T-helper 9 cell (primary cell): ENCODE results near the gene RUNX1.
"Not testable (repeated sequence)": the region's sequence is repeated elsewhere in the genome, so short reads cannot be mapped to it uniquely, and the experiment has no call there.

Experiments
- DNase-seq: peaks from one replicate; pipeline ENCODE4 v3.0.0-alpha.2; 2020

The RUNX1 gene

DNA sequence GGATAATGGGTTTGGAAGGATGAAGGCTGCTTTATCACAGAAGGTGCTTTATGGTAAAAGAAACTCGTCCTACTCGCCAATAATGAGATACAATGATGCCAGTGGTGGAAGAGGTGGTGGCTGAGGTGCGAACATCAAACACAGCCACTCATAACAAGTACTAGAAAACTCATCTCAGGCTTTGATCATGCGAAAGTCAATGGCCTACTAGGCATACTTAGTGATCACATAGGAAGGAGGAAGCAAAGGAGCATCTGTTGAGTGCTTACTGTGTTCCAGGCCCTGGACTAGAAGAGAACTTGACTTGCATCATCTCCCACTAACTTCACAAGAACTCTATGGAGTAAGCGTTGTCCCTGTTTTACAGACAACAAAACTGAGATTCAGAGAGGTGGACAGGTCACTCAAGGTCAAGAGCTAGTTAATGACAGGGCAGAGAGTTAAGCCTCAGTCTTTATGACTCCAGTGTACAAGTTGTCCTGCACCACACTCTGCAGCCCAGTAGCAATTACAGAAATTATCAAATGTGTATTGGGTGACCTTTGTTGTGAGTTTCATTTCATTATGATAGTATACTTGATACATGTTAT is 33.6 kb downstream of the RUNX1 start:
- no peak for DNase-seq

DNA sequence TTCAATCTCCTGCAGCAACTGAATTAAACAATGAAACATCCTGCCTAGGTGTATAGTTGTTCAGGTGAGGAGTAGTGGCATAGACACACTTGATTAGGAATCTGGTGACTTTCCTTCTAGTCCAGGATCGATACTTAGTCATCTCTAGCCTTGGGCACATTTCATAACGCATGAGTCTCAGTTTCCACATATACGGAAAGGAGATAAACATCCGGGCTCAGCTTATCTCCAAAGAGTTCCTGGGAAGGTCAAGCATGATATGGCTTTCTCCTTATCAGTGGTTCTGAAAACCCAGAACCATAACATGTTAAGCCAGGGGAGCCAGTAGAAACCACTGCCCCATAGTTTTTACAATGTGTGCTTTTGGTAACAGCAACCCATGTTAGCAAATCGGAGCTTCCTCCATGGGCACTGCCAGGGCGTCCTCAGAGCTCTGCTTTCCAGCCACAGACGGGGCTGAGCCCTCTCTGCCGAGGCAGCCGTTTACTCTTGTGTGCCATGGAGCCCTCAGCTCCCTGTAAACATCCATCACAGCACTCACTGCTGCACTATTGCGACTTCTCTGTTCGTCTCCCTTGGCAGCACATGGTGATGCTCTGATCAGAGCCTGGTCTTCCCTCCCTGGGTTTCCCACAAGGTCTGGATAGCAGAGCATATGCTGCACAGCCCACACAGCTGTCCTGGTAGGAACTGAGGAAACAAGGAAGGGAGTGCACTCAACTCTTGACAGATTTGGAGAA is 34.6 kb downstream of the RUNX1 start:
- DNase-seq, result no peak

DNA sequence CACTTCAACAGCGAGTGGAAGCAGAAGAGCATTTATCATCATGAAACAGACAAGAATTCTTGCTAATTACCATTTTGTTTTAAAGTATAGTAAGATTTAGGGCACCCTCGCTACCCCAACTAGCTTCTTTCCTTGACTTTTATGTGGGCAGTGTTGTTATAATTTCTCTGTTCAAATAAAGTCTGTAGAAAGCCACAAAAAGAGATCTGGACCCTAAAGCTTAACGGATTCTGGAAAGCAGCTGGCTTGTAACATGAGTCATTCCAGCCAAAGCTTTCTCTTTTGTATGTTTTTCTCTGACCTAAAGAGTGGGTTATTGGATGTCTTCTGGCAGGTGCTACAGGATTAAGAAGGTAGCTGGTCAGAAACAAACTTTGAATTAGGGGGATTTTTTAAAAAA is 37.4 kb downstream of the RUNX1 start:
- no peak for DNase-seq

DNA sequence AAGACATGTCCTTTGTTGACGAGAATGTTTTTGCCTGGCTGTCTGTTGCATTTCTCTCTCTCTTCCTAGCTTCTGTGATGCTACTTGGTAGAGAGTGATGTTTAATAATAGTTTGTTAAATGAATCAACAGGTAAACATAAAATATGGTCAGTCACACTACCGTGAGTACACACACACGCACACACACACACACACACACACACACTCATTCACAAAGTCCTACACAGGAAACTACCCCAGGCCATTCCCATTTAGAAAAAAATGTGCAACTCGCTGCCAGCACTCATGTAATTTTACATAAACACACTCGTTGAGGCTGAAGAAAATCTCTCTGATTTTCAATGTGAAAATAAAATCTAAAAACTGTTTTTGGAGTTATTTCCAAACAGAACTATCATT is 38.7 kb downstream of the RUNX1 start:
- no peak for DNase-seq

DNA sequence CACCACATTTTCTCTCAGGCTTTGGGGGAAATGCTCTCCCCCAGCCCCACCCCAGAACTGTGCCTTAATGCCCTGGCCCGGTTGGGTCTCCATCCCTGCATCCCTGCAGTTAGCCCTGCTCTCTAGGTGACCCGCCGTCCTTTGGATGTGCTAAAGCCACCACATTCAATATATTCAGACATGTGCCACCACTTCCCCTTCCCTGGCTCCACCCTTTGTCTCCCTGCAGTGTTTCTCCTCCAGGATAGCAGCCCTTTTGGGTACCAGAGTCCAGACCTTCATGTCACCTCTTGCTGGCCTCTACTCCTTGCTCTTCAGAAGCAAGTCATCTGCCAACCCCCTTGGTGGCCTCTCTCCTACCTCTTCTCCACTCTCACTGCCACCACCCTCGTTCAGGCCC is 41.8 kb downstream of the RUNX1 start:
- no peak for DNase-seq

DNA sequence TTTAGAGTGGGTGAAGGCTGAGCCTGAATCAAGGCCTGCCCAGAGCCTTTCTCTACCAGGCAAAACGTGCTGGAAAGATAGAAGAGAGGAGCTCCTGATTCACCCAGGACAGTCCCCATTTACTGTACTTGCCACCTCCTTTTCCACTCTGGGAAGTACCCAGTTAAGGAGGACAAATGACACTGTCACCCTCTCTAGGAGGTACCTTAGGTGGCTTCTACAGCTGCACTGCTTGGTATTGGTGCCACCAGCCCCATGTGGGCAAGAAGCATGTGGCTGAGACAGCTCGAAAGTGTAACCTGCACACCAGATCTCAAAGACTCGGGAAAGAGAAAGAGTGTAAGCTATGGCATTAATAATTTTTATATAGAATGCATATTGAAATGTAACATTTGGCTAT is 42.3 kb downstream of the RUNX1 start:
- DNase-seq, result no peak

DNA sequence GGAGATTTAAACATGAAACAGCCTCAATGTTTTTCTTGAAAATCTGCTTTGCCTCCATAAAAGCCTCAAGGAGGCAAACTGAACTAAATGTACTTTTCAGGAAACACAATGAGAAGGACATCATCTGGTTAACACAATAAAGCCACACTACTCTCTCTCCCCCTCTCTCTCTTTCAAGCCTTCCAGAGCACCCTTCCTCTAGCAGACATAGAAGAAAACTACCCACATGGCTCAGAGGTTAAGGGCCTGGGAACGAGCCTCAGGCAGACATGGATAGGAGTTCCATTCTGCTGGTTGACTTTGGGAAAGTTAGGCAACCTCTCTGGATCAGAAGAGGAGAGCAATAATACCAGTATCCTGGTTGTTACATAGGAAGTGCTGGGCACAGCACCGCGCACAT is 42.9 kb downstream of the RUNX1 start:
- no peak for DNase-seq

DNA sequence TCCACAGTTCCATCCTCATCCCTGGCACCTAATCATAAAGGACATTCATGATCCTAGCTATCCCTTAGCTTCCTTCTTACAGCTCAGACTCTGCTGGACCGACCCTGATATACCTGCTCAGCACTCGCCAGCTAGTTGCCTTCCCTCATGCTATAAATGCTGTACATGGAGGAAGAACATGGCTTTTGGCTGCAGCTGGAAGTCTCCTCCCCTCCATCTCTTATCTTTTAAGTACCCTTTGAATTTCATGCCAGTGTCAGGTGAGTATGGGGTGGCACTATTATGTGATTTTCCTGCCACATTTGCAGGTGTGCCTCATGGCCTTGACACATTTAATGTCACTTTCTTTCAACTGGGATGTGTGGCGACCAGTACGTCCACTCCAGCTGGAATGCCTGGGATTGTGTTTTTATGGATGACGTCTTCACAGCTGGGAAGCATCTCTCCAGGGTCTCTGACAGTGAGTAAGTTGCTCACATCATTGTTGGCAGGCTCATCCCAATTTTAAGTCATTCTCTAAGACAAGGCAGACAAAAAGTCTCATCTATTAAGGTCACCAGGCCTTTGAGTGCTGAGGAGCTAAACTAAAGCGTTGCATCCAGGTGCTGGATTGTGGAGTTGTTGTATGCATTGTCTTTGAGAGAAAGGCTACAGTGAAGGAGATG is 43.4 kb downstream of the RUNX1 start:
- no peak for DNase-seq

DNA sequence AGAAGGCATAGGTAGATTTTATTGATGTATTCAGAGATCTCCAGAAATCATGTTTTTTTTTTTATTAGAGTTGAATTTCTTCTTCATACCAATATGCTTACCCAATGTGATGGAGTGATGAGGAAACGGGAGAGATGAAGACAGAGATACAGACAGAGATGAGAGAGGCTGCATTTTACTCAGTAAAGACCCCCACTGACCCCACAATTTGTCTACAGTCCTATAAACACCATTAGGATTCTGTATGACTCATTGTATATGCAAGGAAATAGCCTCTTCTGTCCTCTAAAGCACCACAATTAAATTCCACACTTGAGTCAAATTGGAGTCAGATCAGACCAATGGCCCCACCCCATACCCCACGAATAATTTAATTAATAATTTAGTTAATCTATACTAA is 44.0 kb downstream of the RUNX1 start:
- DNase-seq, result no peak

DNA sequence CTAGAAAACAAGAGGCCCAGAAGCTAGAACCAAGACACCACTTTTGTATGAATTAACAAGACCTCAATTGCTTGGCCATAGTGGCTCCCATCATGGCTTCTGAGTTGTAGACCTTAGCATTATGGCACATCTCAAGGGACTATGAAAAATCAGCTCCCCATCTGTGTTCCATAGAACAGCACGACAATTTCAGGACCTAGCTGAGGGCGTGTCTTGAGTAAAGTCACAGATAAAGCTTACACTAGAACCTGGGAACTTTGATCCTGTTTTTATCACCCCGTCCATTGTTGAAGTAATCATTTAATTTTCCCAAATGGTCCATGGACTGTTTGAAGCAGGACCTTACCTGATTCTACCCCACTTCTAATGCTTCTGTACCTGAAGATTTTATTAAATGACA is 44.8 kb downstream of the RUNX1 start:
- no peak for DNase-seq

DNA sequence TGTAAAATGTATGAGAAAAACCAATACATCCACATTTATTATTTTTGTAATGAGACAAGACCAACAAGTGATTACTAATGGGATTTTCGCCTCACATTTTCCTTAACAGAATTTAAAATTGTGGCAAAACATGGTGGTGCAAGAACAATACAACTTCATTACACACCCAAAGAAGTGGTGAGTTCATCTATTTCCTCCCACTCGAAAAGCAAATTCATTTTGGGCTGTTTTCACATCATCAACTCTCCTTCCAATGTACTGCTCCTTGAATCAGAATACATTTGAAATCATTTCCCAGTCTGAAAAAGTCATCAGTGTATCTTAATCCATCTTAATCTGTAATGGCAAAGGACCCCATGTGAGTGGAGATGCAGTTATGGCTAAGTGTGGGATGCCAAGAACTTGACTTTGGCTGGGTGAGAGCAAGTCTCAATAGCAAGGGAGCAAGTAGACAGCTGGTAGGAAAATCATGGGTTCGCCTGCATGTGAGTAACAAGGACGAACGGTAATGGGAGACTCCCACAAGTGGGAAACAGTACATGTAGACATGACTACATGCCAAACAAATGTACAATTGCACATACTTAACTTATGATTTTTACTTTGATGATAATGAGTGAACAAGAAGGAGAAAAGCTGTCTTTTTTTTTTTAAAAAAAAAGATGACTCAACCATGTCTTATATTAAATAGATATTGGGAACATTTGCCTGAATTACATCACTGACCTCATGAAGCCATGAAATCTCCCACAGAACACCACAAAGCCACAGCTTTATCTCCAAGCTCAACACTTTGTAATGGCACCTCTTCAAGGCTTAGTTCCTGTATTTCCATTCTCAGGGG is 46.0 kb downstream of the RUNX1 start:
- DNase-seq, result no peak

DNA sequence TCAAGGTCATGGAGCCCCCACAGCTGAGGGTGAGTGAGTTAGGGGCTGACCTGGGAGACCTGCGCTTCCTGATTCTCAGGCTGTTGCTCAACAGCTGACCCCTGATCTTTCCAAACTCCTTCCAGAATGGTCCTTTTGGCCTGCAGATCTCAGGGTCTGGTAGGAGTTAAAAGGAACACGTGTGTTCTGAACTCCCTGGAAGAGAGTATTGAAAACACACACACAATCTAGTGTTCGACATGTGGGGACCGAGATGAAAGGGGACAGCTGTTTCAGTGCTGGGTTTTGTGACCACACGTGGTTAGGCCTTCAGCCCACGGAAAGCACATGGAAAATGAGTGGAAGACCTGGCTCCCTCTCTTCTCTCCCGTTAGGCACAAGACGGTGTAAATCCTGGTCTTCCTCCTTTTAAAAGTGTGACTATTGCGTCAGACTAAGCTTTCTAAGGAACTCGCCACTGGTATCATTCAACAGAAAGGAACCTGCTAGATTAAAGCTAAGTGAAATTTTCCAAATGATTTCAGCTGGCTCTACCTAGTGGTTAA is 49.6 kb downstream of the RUNX1 start:
- no peak for DNase-seq

DNA sequence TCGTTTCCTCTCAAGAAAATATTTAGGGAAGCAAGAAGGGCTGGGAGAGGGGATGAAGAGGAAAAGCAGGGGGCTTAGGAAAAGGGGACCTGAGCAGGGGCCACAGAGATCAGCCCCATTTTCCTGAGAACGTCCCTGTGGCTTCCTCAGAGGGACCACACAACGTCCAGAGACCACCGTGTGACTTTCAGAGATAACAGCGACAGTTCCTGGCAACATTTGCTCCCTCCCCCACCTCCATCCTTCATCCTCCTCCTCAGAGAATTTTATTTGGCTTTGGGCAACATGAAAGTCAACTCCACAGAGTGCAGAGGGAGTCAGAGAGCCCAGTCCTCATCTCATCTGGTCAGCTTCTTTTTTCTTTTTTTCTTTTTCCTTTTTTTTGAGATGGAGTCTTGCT is 50.9 kb downstream of the RUNX1 start:
- DNase-seq, result no peak

DNA sequence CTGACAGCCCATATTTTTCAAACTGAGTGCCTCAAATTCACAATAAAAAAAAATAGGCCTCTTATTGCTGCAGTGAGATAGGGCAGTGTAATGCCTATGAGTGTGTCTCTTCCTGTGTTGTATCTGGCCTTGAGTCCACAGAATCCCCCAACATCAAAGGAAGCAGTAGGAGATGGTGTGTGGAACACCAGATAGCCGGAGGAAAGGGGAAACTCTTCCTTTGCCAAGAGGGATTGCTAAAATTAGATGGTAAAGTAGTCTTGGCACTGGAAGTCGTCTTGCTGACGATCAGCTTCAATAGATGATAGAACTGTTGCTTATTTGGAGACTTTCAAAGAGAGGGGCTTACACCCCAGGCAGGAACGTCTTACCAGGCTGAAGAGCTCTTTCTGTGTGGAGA is 51.8 kb downstream of the RUNX1 start:
- no peak for DNase-seq

DNA sequence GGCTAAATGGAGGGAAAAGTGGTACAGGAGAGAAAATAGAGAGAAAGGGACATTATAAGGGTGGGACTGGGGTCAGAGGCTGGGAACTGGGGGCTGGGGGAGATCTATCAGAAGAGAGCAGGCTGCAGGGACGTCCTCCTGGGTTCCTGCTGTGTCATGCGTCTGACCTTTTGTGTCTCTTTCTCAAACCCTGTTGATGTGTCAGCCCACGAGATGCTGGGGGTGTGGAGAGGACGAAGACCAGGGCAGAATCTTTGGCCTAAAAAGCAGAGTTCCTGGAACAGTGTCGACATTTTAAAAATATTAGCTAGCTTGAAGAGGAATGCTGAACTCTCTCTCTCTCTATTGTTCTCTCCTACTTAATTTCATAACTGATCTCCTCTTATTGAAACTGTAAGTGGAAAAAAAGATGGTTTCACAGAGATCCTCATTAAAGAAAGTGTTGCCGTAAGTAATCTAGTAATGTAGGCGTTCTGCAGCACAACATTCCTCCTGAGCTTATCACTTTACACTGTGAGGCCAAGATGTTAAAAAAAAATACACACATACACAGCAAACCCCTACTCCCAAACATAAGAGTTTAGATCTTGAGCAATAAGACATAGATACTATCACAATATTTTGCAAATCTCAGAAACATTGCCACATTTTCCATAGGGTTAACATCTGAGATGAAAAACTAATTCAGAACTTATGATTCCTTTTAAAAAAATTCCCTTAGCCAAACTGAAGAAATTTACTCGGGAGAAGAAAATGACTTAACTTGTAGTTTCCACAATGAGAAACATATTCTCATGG is 52.6 kb downstream of the RUNX1 start:
- DNase-seq, result no peak

DNA sequence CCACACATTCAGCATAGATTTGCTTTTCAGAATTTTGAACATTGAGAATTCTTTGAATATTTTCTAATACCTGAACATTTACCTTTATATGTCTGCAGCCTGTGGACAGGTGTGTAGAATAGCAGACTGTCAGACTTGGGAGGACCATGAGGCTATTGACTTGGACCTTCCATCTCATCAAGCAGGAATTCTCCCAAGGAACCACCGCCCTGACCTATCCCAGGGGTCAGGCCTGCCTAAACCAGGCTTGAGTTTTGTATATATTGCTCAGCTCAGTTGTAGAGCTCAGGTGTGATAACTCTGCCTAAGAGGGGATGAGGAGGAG is 53.2 kb downstream of the RUNX1 start:
- DNase-seq, result no peak

DNA sequence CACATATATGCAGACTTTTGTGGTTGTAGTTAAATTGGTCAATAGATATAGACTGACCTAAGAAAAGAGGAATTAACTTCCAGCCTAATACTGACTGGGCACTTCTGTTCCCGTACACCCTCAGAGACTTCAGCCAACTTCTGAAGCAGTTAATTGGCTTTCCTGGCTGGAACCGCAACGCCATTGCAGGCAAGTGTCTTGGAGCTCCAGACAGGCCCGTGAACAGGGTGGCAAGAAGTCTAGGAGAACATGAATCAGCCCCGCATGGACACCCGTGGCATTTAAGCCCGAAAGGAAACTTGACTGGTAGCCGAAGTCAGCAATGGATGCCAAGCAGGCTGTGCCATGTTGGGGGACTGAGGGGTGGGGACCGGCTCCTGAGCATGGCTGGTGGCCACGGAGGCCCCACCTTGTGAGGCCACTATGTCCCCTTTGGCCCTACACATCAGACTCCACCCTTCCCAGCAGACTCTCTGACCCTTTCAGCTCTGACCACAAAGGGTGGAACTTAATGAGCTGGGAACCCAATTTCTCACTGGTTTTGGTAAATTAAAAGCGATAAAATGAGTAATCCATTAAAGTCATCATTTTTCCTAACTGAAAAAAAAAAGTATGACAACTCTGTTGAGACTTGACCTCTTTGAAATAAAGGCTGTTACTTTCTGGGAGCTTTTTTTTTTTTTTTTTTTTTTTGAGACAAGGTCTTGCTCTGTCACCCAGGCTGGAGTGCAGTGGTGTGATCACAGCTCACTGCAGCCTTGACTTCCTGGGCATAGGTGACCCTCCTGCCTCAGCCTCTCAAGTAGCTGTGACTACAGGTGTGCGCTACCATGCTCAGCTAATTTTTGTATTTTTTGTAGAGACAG is 54.1 kb downstream of the RUNX1 start:
- no peak for DNase-seq

DNA sequence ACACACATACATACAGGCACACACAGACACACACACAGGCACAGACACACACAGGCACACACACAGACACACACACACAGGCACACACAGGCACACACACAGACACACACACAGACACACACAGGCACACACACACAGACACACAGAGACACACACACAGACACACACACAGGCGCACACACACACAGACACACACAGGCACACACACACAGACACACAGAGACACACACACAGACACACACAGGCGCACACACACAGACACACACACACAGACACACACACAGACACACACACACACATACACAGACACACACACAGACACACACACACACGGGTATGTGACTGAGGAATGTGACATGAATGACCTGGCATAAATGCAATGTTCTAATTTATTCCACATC is 55.6 kb downstream of the RUNX1 start:
- DNase-seq, result not testable (repeated sequence)

DNA sequence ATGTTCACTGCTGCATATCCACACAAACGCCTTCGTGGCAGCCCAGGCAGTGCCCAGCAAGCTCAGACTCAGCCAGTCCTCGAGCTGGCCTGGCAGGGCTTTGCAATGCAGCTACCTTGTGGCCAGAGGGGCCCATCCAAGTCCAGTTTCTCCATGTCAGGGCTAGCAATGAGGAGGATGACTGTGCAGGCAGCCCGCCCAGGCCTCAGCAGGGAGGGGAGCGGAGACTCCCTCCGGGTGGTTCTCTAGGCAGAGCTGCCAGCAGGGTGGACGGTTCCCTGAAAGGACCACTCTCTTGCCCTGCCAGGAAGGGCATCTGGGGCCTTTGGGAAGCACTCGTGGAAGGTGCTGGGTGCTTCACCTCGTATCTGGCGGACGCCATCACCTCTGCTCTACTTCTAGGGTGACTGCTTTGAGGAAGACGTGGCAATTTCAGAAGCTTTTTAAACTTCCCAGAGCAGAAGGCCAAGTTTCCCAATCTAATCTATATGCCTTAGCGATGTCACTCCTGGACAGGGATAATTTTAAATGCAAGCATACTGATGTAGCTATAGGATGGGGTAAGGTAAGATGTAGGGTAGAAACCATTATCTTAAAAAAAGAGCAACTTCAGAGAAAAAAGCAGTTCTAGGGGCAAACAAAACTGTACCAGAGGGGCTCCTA is 56.2 kb downstream of the RUNX1 start:
- no peak for DNase-seq

DNA sequence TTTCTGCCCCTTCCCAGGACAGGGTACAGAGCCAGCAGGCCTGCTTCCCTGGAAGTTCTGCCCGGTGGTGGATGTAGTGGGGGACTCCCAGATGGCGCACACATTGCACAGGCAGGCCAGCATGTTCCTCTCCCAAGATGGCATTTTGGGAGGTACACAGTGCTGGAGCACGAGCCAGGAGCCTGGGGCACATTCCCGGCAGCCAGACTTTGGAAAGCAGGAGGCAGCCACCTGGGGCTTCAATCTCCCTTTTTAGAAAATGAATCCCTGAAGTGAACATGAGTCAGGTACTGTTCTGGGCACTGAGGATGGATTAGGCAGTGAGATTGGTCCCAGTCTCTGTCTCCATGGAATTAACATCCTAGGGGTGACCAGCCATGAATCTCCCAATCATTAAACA is 56.9 kb downstream of the RUNX1 start:
- no peak for DNase-seq
